HG03521 (cell line): ENCODE results near the gene MRPS18B.
"Not testable (repeated sequence)": the region's sequence is repeated elsewhere in the genome, so short reads cannot be mapped to it uniquely, and the experiment has no call there.

ENCODE experiments used
- ATAC-seq: cut with Tn5 transposase; IDR thresholded peaks from one replicate; pipeline ENCODE4 v1.9.1; 2021; ENCODE audit warnings: mild to moderate bottlenecking, moderate library complexity; ENCODE audit not compliant: unreplicated experiment

Gene MRPS18B

DNA sequence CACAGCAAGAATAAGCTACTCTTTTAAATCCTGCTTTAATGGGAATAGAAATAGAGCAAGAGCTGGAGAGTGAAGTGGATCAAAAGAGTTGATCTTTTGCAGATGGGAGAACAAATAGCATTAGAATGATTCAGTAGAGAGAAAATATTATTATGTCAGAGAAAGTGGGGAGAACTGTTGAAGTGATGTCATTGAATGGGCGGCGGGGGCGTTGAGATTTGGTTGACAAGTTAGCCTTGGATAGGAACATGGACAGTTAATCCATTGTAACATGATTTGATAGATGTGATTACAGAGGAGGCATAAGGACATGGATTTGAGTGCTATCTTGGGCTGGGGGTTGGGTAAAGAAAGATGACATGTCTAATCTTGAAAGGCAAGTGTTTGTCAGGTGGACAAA lies 18.2 kb downstream of the MRPS18B start:
- ATAC-seq = no peak

DNA sequence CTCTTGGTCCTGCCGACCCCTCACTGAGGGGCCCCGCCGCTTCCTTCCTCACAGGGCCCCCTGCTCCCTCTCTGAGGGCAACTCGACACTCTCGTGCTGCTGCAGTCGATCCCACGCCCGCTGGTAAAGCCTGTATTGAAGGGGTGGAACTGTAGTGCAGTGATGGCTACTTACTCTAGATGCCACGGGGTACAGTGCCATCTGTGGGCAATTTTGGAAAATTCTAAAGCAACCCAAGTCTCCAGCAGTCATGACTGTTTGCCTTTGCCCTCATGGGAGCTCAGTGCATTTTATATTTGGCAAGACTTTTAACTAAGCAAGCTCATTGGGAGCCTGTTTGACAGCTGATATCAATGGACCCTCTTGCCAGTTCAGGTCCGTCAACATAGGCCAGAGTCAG lies 22.8 kb downstream of the MRPS18B start:
- no peak for ATAC-seq

DNA sequence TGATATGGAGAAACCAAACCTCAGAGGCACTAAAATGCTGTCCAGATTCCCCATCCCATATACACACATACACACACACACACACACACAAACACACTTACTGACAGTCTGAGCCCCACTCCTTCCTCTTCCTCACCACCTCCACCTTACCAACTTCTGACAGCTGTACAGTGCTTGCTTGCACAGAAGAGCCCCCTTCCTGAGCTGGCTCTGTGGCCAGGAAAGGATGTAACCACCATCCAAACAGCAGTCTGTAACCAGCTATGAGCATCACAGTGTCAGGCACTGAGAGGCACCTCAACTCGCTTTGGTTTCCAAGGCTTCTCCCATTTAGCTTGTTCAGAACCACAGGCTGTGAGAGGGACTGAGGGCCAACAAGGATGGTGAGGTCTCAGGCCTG lies 23.4 kb downstream of the MRPS18B start:
- no peak for ATAC-seq

DNA sequence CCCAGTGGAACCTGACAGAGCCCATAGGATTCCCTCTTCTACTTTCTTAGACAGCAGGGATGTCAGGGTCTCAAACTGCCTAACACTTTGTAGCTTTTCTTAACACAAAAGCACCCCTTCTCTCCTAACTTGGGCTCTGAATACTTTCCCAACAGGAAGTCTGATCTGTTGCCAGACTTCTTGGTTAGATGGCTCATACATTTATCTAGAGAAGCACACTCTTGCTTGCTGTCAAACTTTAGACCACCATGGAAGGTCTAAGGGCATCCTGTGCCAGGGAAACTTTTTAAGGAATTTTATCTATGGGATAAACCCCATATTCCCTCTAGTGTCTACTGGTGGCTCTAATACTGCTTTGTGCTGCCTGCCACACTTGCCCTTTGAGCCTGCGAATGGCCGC lies 26.0 kb downstream of the MRPS18B start:
- no peak for ATAC-seq

DNA sequence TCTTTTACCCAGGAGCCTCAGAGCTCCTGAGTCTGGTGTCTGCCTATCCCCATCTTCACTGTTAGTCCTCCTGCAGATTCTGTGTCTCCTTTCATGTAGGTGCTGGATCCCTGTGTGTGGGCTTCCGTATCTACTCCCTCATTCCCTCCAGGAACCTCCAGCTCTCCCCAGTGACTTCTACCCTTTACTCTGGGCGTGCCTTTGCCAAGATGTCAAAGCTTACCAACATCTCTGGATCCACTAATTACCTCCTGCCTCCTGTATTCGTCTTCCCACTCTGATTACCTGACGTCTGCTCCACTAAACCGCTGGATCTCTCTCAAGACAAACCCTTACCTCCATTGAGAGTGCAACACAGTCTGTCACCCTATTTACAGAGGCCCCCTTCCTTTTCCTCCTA lies 27.1 kb downstream of the MRPS18B start:
- ATAC-seq = no peak

DNA sequence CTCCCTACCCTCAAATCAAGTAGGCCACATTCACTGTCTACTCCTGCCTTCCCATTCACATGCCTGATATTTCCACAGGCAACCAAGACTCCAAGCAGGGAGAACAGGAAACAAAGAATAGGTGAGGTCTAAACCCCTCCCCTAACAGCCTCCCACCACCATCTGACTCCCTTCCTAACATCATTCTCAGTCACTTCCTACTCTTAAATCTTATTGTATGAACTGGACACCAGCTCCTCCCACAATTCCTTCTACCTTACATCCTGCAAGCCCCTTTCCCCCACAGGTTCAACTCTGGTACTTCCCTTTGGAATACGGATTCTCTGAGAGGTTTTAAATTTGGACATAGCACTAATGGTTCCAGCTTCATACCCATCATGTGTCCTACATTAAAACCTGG lies 28.3 kb downstream of the MRPS18B start:
- ATAC-seq = no peak

DNA sequence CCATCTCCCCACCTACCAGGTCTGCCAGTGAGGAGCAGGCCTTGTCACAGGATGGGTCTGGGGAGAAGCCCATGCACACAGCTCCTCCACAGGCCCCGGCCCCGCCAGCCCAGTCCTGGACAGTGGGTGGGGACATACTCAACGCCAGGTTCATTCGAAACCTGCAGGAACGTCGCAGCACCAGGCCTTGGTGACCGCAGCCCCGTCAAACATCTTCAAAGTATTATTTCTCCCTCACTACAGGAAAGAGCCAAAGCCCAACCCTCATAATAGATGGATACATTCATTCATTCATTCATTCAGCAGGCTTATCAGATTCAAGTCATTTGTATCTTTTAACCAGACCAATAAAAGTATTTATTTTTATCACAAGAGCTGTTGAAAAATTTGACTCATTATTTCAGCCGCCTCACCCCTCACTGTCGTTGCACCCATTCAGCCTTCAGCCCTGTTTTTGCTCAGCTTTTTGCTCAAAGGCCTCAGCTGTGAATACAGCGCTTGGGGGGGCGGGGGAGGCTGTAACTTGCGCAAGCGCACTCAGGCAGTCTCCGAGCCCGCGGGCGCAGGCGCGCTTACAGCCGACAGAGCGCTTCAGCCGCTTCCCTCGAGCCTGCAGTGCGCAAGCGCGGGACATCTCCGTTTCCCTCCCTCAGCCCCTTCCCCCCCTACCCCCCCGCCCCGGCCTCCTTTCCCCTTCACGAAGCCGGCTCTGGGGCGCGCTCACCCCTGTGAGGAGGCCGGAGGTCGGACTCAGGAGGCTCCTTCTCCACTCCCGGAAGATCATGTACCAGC lies 29.0 kb downstream of the MRPS18B start, which contains the start of gene C6orf136:
Gene C6orf136 (plus strand): TSS at position 684 of the 792 bp plus-strand sequence. CDS start 99 bp downstream, at position 783.
- ATAC-seq = peak; percentile 52

DNA sequence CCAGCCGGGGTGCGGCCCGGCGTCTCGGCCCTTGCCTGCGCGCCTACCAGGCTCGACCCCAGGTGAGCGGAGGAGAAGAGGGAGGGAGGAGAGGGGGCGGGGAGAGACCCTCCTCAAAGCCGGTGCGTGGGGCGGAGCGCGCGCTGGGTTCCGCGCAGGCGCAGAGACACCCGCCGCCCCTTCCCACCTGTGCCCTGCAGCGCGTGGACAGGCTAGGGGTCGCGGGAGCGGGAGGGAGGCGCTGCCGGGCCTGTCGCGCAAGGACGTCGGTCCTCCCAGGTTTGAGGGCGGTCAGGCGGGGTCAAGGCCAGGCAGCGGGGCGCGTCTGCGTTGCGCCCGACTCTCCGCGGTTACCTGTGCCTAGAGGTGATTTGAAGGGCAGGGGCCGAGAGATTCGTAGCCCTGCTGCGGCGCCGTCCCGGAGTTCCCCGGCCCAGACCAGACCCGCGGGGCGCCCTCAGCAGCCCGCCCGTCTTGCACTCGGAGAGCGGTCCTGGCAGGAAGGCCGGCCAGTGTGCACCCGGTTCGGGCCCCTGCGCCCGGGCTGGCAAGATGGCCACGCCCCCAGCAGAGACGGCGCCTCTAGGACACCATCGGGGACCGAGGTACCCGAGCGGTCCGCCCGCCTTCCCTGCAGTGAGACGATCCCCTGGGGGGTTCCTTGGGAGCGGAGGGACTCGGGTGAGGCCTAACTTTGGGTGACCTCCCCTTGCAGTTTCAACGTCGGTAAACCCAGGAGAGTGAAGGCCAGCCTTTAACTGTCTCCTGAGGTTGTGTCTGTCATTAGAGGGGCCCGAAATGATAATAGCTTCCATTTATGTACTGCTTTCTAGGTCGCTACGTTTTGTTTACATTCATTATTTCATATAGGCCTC lies 29.8 kb downstream of the MRPS18B start:
- peak; percentile 64 for ATAC-seq

DNA sequence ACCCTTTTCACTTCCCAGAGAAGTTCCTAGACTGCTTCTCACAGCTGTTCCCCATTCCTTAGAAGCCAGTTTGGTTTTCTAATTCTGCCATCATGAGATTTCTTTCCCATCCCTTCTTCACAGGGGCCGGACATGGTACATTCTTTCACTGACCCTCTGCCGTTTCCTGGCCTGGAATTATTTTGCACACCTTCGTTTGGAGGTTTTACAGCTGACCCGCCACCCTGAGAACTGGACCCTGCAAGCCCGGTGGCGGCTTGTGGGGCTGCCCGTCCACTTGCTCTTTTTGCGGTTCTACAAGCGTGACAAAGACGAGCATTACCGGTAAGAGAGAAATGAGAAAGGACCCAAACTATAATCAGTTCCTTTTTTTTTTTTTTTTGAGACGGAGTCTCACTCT lies 33.5 kb downstream of the MRPS18B start:
- ATAC-seq = no peak

DNA sequence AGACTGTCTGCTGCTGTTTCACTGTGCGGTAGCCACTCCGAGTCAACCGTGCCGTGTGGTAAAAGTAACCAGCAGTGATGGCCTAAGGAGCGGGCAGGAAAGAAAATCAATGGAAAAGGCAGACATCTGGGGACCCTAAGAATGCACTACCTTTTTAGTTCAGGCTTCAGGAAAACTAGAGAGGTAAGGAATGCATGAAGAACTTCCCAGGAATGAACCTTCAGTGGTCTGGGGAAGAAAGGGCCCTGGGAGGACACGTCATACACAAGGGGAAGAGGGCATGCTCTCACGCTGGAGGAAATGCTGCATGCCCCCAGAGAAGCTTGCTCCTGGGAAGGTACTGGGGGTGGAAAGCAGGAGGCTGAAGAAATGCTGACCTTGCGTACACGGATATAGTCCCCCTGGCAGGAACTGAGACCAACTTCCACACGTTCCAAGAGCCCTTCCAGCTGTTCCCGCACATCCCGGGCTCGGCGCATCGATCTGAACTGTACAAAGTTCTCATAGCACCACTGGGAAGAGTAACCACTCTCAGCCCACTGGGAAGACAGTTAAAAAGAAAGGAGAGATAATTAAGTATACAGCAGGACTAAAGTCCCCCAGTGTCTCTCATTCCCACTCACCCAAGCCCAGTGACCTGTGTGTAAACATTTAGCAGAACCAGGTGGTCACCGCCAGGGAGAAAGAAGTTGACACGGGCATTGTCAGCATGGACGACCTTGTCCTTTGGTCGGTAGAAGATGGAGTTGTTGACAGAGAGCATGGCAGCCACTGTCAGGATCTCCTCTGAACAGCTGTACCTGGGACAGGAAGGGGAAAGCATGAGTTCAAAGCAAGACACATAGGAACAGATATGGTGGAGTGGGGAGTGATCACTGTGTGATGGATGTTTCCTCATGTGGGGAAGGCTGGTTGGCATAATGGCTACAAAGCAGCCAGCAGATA lies 37.4 kb downstream of the MRPS18B start:
- ATAC-seq = no peak

DNA sequence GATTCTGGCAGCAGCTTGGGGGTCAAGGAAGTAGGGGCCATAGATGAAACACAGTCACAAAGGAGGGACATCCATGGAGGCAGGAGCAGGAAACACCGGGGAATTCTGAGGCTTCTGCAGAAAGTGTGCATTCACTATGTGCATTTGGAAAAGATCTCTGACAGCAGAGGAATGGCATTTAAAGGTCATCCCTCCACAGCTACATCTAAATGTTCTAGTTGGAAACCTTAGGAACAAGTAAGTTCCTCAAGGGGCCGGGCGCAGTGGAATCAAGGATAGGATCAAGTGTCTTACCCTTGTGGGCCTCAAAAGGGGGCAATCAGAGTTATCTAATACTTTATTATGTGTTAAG lies 38.1 kb downstream of the MRPS18B start:
- ATAC-seq = no peak

DNA sequence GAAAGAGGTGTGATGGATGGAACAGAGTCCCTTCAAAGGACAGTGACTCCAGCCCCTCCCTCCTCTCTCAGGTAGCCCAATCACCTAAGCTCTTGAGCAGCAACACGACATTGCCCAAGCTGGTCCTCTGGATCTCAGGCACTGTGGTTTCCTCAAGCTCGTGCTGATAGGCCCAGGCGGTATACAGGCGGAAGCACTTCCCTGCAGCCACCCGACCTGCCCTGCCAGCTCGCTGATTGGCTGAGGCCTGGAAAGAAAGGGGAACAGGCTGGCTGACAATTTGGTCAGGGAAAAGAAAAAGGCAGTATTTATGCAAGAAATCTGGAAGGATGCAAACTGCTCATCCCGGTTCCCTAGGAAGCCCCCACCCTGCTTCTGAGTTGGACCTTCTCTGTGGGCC lies 38.9 kb downstream of the MRPS18B start:
- ATAC-seq = no peak

DNA sequence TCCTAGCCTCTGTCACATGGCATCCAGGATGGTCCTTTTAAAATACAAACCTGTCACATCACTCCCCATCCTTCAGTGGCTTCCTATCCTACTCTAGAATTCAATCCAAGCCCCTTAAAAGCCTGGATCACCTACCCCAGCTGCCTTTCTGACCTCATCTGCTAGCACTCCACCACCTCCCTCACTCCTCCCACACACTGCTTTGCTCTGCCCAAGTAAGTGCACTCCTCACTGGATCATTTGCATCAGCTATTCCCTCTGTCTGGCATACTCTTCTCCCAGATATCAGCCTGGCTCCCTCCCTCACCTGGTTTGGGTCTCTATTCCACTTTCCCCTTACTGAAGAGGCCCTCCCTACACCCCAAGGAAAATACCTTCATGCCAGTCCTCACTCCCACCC lies 39.8 kb downstream of the MRPS18B start:
- ATAC-seq = no peak

DNA sequence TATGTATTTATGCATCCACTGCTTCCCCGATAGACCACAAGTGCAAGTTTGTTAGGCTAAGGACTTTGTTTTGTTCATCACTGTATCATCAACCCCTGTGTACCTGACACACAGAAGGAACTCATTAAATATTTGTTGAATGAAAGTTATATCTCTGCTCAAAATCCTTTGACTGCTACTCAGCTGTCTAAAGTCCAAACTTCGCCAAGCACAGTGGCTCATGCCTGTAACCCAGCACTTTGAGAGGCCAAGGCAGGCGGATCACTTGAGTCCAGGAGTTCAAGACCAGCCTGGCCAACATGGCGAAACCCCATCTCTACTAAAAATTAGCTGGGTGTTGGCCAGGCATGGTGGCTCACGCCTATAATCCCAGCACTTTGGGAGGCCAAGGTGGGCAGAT lies 40.3 kb downstream of the MRPS18B start:
- ATAC-seq = not testable (repeated sequence)

DNA sequence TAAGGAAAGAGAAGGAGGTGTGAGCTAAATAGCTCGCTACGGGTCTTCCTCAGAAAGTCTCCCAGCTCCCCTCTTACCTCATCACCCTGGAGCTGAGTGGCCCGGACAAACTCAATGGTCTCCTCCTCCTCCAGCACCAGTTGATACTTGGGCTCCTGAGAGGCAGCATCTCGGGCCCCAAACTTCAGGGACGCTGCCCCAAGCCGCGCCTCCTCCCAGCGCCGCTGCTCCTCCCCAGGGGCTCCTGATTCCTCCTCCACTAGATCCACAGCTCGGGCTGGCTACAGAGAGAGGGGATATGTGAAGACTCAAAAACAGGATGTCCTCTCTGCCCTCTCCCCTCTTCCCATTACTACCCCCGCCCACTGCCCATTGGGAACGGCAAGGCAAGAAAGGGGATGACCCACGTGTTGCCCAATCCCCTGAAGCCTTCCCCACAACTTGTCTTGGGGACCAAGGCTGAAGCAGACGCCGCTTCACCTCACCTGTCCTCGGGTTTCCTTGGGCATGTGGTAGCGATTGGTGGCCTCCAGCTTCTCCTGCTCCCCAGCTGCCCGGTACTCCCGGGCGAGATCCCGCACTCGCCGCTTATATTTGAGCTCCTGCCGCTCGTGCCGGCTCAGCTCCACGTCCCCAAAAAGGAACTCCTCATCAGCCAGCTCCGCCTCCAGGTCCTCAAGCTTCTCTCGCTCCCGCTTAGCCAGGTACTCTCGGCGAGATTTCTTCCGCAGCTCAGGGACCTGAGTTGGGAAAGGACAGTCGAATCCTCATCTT lies 47.5 kb downstream of the MRPS18B start:
- no peak for ATAC-seq

DNA sequence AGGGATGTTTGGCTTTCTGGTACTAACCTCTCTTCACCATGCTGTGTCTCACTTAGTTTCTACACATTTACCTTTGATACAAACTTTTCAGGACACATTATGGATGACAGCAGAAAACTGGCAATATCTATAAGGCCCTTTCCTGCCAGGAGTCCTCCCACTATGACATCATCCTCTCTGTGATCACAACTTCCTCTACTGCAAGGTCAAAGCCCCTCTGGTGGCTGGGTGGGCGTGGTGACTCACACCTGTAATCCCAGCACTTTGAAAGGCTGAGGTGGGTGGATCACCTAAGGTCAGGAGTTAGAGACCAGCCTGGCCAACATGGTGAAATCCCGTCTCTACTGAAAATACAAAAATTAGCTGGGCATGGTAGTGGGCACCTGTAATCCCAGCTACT lies 48.7 kb downstream of the MRPS18B start:
- ATAC-seq = not testable (repeated sequence)

DNA sequence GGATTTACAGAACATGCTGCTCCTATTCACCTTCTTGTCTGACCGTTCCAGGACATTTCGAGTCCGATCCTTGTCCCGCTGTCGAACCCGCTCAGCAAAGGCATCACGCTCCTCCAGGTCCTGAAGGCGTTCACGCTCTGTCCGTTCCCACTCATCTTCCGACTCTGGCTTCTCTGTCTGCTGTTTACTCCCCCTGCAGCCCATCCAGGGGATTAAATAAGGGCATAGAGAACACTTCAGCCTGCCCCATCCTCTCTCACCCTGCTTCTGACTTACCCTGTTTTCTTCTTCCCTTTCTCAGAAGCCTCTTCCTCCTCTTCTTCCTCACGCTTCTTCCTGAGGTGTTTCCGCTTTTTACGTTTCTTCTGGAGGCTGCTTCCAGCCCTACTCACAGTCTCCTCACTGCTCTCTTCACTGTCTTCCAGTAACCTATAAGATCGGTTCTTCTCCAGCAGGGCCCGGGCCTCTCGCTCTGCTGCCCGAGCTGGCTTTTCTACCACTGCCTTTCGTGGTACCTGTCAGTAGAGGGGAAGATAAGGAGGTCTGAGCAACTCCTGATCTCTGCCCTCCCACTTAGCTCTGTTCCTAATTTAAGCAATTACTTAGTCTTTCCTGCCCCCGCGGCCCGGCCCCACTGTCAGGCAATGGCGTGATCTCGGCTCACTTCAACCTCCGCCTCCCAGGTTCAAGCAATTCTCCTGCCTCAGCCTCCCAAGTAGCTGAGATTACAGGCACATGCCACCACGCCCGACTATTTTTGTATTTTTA lies 53.3 kb downstream of the MRPS18B start:
- ATAC-seq = no peak

DNA sequence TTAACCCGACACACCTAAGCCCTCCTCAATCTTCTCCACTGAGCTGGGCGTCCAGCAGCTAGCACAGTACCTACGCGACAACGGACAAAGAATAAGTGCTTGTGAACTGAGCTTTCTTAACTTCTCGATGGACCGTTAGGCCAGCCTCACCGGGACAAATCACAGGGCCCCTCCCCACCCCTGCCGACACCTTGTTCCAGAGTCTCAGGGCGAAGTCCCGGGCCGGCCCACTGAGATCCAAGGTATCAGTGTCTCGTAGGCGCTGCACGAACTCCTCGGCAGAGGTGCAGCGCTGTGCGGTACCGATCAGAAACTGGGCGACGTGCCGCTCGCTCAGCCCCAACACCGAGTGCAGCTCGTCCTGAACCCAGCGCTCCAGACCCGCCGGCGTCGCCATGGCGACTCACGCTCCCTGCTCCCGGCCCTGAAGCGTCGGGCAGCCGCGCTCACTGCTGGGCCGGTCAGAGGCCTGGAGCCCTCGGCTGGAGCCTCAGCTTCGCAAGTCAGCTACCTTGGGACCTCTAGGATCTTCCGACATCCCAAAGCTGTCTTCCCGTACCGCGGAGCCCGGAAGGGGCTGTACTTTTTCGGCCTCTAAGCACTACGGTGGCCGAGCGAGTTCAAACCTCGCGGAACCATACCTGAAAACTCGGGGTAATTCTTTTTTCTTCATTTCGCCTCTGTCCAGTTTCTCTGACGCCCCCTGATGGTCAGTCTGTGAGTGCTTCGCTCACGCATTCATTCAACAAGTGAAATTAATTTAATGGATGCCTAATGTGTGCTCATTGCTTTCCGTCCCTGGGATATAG lies 55.0 kb downstream of the MRPS18B start, which contains the start of gene DHX16:
Gene DHX16 (minus strand): TSS at position 562 of the 809 bp plus-strand sequence. CDS start 165 bp downstream, at position 397.
- ATAC-seq = peak; percentile 65
